Left renal pelvis (tissue), 4 donors: ENCODE data around the gene SLC43A2. TPM values are rescaled to one million over a fixed set of nuclear protein-coding genes. Genes with fewer than 3 reads are reported as not detected.
"Not testable (repeated sequence)": the region's sequence is repeated elsewhere in the genome, so short reads cannot be mapped to it uniquely, and the experiment has no call there.

Experiments
- DNase-seq, 4 donors: peaks; one replicate each; pipeline ENCODE4 v3.0.0-alpha.2; 2013; ENCODE audit warnings: low read depth in 4 of 4, low spot score in 3 of 4
- polyA plus RNA-seq, 4 donors: library from polyadenylated mRNA; unstranded; fragments of 120-200 nt; gene quantifications; one replicate each; pipeline ENCODE4 v1.2.1, GENCODE V29; 2013; ENCODE audit not compliant: insufficient read length in 4 of 4

SLC43A2 gene
- polyA plus RNA-seq, 4 donors, result 5.9 to 36.4 (median 26.2) TPM

GRCh38 chr17:1552932-1553331 lies 75.7 kb downstream of the SLC43A2 start:
- no peak for DNase-seq

DNA sequence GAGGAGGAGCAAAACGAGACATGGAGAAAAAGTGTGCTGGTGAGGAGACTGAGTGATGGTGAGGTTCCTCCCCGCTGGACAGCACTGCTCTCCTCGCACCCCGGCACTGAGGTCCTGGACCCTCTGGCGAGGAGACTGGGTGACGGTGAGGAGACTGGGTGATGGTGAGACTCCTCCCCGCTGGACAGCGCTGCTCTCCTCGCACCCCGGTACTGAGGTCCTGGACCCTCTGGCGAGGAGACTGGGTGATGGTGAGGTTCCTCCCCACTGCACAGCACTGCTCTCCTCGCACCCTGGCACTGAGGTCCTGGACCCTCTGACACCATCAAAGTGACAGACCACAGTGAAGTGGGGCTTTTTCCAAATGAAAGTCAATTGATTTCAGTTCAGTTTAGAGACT lies 76.9 kb downstream of the SLC43A2 start:
- DNase-seq, result no peak

GRCh38 chr17:1548032-1548431 lies 80.6 kb downstream of the SLC43A2 start:
- no peak for DNase-seq

DNA sequence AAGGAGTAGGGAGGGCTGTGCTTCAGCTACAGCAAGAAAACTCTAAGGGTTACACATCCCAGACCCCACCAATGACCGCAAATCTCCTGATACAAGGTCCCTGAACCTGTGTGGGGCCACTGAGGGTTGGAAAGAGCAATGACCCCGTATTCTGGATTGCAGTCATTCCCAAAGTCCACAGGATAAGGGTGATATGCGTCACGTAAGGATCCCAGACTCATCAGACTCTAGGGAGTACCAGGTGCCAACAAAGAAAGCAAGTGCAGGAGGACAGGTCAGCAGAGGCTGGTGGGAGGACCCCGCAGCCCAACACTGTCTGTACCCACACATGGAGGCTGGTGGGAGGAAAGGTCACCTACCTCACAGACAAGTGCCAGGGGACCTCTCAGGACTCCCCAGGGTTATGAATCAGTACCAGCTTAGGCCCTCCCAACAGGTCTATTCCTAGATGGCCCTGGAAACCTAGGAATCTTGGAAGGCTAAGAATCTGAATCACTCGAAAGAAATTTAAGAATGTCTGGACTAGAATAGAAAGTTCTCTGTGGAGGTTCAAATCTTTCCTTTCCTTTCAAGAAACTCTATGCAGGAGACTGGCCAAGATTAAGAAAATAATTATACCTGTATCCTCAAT lies 82.2 kb downstream of the SLC43A2 start:
- DNase-seq, result no peak

GRCh38 chr17:1545618-1546017 lies 83.0 kb downstream of the SLC43A2 start:
- no peak for DNase-seq

DNA sequence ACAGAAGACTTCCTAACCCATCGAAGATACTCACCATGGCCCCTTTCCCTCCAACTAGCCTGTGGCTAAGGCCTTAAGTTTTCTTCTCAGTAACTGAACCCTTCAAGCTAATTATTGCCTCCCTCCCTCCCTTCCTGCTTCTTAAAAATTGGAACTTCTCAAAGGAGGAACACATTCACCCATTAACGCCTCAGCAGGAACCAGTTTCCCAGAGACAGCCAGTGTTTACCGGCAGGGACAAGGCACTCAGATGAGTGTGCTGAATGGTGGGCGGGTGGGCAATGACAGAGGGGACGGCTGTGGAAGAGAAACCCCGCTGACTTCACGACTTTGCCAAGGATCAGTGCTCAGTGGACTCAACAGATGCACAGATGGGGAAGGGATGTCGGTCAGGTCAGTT lies 86.3 kb downstream of the SLC43A2 start:
- DNase-seq, result no peak

DNA sequence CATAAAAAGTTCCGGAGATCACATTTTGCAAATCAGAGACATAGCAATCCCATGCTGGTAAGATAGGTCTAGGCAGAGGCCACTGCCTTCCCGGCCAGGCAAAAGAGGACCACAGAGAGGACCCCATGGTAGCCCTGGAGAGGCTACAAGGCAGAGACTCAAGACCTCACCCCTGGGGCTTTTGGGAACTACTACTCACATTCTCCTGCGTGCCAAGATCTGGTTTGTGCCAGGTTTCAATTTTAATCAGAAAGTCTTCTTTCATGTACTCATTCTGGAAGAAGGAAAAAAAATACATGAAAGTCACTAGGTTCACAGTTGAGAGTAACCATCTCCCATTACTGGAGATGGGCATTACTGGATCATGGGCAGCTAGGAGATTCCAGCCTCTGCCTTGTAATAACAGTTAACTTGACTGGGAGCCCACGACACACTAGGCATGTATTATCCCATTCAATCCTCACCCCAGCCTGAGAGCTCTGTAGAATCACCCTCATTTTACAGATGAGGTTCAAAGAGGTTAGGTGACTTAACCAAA lies 87.2 kb downstream of the SLC43A2 start:
- DNase-seq, result no peak

DNA sequence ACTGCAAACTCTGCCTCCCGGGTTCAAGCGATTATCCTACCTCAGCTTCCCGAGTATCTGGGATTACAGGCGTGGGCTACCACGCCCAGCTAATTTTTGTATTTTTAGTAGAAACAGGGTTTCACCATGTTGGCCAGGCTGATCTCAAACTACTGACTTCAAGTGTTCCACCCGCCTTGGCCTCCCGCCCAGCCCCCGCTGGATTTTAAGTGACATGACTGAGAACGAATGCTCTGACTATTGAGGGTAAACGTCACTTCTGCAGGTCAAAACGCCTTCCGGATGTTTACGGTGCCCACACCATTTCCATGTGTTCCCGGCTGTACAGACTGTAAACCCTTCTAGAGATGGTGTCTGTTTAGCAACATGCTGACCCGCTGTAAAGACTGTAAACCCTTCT lies 88.8 kb downstream of the SLC43A2 start:
- no peak for DNase-seq

- DNase-seq, result no peak
Measured at GRCh38 chr17:1535737-1536136, 92.9 kb downstream of the SLC43A2 start.

DNA sequence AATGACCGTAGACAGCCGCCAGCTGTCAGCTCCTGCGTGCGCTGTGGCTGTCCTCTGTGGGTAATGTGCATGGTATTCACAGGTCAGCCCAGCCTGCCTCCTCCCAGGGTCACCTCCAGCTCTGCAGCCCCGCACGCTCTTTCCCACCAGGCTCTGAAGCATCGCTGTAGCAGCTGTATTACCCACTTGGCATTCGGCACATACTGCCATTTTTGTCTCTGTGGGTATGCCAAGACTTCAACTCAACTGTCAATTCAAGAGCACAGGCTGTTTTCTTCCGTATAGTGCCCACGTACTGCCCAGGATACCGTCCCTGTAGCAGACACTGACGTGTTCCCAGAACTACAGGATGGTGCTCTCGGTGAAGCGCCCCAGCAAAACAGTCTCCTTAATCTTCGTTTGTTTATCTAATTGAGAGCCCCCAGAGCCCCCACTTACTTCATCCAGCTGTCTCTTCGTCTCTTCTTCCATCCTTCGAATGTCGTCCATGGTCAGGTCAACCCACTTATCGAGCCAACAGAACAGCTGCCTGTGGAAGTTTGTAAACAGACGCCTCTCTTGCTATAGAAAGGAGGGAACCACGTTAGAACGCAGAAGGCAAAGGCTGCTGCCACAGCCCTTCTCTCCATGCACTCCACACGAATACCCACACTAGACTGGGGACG lies 94.8 kb downstream of the SLC43A2 start:
- no peak for DNase-seq

DNA sequence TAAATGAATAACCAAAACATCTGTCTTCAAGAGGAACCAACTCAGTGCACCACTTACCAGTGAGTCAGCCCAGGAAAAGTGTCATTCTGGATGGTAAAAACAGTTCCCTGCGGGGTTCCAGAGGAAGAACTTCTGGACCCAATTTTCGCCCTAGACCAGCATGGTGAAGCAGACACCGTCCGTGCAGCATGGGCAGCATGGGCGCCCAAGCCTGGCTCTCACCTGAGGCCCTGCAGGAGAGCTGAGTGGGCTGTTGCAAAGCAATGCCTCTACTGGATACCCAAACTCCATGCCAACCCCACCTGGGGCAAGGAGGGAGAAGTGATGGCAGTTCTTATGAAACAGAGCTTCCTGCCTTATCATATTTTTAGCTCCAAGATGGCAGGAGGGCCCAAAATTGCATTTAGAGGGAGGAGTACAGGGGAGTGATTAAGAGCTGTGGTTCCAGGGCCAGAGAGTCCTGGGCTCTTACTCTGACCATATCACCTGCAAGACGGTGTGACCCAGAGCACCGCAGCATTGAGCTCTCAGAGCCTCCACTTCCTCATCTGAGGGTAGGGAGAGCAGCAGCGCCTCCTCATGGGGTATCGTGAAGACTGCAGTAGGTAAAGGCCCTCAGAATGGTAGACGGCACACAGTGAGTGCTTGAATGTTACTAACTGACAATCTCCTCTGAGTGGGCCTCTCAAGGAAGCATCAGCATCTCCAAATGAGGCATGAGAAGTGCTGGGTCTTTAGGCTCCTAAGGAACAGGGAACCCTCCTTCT lies 95.6 kb downstream of the SLC43A2 start:
- no peak for DNase-seq

DNA sequence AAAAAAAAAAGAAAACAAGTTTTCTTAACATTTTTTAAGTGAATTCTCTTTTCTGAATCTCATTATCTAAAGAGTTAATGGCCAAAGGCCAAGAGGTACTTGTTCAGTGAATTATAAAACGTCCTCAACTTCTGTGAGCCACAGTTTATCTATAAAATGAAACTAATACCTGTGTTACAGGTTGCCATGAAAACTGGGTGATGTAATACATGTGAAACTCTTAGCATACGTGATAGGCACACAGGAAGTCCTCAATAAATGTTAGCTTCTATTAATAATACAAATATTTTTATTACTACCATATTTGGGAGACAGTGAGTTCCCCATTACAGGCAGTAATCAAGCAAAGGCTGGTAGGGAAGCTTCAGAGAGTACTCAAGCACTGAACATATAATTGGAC lies 98.8 kb downstream of the SLC43A2 start:
- no peak for DNase-seq

DNA sequence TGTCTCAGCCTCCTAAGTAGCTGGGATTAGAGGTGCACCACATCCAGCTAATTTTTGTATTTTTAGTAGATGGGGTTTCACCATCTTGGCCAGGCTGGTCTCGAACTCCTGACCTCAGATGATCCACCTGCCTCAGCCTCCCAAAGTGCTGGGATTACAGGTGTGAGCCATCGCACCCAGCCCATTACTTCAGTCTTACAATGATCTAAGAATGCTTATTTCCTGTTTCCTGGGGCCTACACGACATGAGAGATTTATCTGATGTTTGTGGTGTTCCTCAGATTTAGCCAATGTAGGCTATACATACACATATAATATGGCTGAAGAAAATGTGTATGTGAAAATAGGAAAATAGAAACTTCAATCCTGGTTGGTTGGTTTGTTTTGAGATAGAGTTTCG lies 101.8 kb downstream of the SLC43A2 start:
- not testable (repeated sequence) for DNase-seq

GRCh38 chr17:1522626-1523025 lies 106.0 kb downstream of the SLC43A2 start:
- DNase-seq, result no peak

DNA sequence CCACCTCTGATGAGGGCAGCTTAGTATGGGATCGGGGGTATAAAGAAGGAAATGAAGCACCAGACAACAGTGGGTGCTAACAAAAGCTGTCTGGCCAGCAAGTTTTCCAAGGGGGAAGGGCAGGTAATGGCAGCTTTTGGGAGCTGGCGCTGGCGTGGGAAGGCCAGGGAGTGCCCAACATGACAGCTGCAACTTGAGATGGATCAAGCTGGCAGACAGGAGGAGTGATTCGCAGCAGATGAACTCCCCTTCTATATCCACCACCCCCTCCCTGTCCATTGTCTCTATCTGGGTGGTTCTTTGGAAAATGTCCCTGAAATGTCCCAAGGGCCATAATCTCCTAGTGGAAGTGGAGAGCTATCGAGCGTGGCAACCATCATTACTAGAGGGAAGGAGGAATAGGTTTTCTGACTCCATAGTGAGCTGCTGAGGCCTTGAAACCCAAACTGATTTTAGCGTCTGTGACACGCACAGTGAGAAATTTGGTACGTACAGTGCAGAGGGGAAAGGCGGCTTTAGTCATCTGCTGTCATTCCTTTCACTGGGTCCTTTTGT lies 107.5 kb downstream of the SLC43A2 start:
- DNase-seq, result no peak

DNA sequence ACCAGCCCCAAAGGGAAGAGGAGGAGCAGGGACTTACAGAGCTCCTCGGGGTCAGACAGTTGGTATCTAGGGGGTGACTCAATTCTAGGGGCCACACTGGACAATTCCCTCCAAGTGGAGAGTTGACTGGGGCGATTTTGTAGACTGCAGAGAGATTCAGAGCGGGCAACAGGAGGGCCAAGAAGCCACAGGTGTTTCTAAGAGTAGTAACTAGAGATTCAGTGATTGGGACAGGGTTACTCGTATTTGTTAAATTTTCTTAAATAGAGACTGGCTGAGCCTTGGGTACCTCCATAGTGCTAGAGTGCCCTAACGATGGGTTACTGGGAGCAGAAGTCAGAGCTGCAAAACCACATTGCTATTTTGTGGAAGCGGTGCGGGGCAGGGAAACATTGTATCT lies 109.0 kb downstream of the SLC43A2 start:
- no peak for DNase-seq

Other genes starting within 250 kb of the SLC43A2 start
- gene YWHAE, start 228.6 kb downstream of the SLC43A2 start, polyA plus RNA-seq, result 1,000 to 10,000 TPM in 2 of 4 donors, 100 to 1,000 TPM in 2; 690 to 1,194 (median 1,057) TPM
- 10 to 100 TPM; 57.3 to 67.9 (median 66.2) TPM for gene CRK, start 172.6 kb downstream of the SLC43A2 start, polyA plus RNA-seq
- 10 to 100 TPM; 67.3 to 79.2 (median 74.3) TPM for gene MYO1C, start 136.1 kb downstream of the SLC43A2 start, polyA plus RNA-seq
- 10 to 100 TPM; 13.1 to 29.3 (median 22.7) TPM for gene INPP5K, start 112.2 kb downstream of the SLC43A2 start, polyA plus RNA-seq
- gene PITPNA, start 66.0 kb downstream of the SLC43A2 start, polyA plus RNA-seq, result 10 to 100 TPM; 55.2 to 90.6 (median 78.5) TPM
- 1 to 10 TPM; 4.7 to 9.5 (median 5.9) TPM for gene SCARF1, start 16.9 kb upstream of the SLC43A2 start, polyA plus RNA-seq
- 1 to 10 TPM; 3.7 to 7.5 (median 5.2) TPM for gene RILP, start 21.0 kb upstream of the SLC43A2 start, polyA plus RNA-seq
- 100 to 1,000 TPM; 229 to 335 (median 277) TPM for gene PRPF8, start 56.0 kb upstream of the SLC43A2 start, polyA plus RNA-seq
- gene TLCD2, start 81.5 kb upstream of the SLC43A2 start, polyA plus RNA-seq, result 1 to 10 TPM; 5.6 to 8.3 (median 7.1) TPM
- 10 to 100 TPM in 3 of 4 donors, 1 to 10 TPM in 1; 9.9 to 21.2 (median 13.3) TPM for gene WDR81, start 95.9 kb upstream of the SLC43A2 start, polyA plus RNA-seq
- gene SERPINF2, start 114.0 kb upstream of the SLC43A2 start, polyA plus RNA-seq, result 100 to 1,000 TPM in 1 of 4 donors, 10 to 100 TPM in 2, 1 to 10 TPM in 1; 5.8 to 106 (median 79.7) TPM
- gene SERPINF1, start 133.2 kb upstream of the SLC43A2 start, polyA plus RNA-seq, result 100 to 1,000 TPM; 131 to 385 (median 198) TPM
- gene SMYD4, start 201.1 kb upstream of the SLC43A2 start, polyA plus RNA-seq, result 10 to 100 TPM; 12.9 to 18.6 (median 15.1) TPM
- gene RPA1, start 201.2 kb upstream of the SLC43A2 start, polyA plus RNA-seq, result 100 to 1,000 TPM; 105 to 142 (median 123) TPM